Progenitor cell of endocrine pancreas (in vitro differentiated cells): ENCODE data around the gene SPEN. TPM values are rescaled to one million over a fixed set of nuclear protein-coding genes. Genes with fewer than 3 reads are reported as not detected.

ENCODE experiments used
- DNase-seq: peaks from one replicate; pipeline ENCODE4 v3.0.0; 2021; ENCODE audit warnings: low spot score; ENCODE audit not compliant: unreplicated experiment
- H3K27ac Mint-ChIP-seq: 2 replicates; pipeline ENCODE4 v1.8.0; 2021; ENCODE audit warnings: mild to moderate bottlenecking, moderate library complexity, mixed read lengths
- H3K27me3 Mint-ChIP-seq: 2 replicates; pipeline ENCODE4 v1.8.0; 2021; ENCODE audit warnings: mixed read lengths
- H3K36me3 Mint-ChIP-seq: 2 replicates; pipeline ENCODE4 v1.8.0; 2022; ENCODE audit warnings: mixed read lengths; ENCODE audit not compliant: insufficient read depth
- H3K4me1 Mint-ChIP-seq: 2 replicates; pipeline ENCODE4 v1.8.0; 2021; ENCODE audit warnings: low read depth, mixed read lengths
- H3K4me3 Mint-ChIP-seq: 2 replicates; pipeline ENCODE4 v1.8.0; 2021; ENCODE audit warnings: low read depth, mild to moderate bottlenecking, moderate library complexity, mixed read lengths
- H3K9me3 Mint-ChIP-seq: 2 replicates; pipeline ENCODE4 v1.8.0; 2021; ENCODE audit warnings: low read depth, mixed read lengths
- CTCF ChIP-seq: fragments of 200-600 bp; sonication (generic); IDR thresholded peaks from one replicate; pipeline ENCODE4 v1.5.0; 2021; ENCODE audit warnings: antibody characterized with exemption, mild to moderate bottlenecking; ENCODE audit not compliant: unreplicated experiment
- total RNA-seq: library from RNA; stranded (reverse); gene quantifications from 2 replicates; pipeline ENCODE4 v1.2.1, GENCODE V29; 2021

Gene SPEN
- total RNA-seq, 1 donor from 2014 or later, result 55.8 TPM

GRCh38 chr1:15989776-15990175, 142.3 kb downstream of the SPEN start:
- Mint-ChIP-seq H3K36me3 (no peaks in the 10 kb centered on the region), H3K4me3 (no peak overlapping the region), H3K27me3 (no peaks in the 10 kb centered on the region), H3K27ac (no peak overlapping the region), H3K9me3 (no peaks in the 10 kb centered on the region), H3K4me1 (no peaks in the 10 kb centered on the region)
- DNase-seq, result no peak
- TF ChIP-seq CTCF, result no peak

Other genes starting within 250 kb of the SPEN start
- gene DDI2, start 230.2 kb upstream of the SPEN start, total RNA-seq, result 34.5 and 35.6 TPM in 2 replicates
- 60.1 and 70.4 TPM in 2 replicates for gene PLEKHM2, start 163.4 kb upstream of the SPEN start, total RNA-seq
- 5.5 and 6.0 TPM in 2 replicates for gene SLC25A34, start 111.4 kb upstream of the SPEN start, total RNA-seq
- gene TMEM82, start 105.2 kb upstream of the SPEN start, total RNA-seq, result 0.44 and 1.4 TPM in 2 replicates
- 101 and 105 TPM in 2 replicates for gene FBLIM1, start 88.9 kb upstream of the SPEN start, total RNA-seq
- gene UQCRHL, start 40.1 kb upstream of the SPEN start, total RNA-seq, result 2.4 and 3.5 TPM in 2 replicates
- 52.6 and 57.7 TPM in 2 replicates for gene ZBTB17, start 128.4 kb downstream of the SPEN start, total RNA-seq
- not detected in 2 replicates for gene SRARP, start 156.5 kb downstream of the SPEN start, total RNA-seq
- not detected in 2 replicates for gene HSPB7, start 170.3 kb downstream of the SPEN start, total RNA-seq
- 2.2 and 2.4 TPM in 2 replicates for gene CLCNKA, start 174.3 kb downstream of the SPEN start, total RNA-seq
- 1.5 and 2.3 TPM in 2 replicates for gene CLCNKB, start 196.1 kb downstream of the SPEN start, total RNA-seq
- 1.2 and 1.6 TPM in 2 replicates for gene FAM131C, start 225.9 kb downstream of the SPEN start, total RNA-seq